NB4 (cell line): ENCODE data around the gene SH3RF2.

Experiments used
- DNase-seq: peaks from one replicate; pipeline ENCODE4 v3.0.0; 2010; ENCODE audit warnings: low read depth
- H3K4me3 ChIP-seq: one replicate; pipeline ENCODE4 v1.5.1; 2011; ENCODE audit warnings: mild to moderate bottlenecking, low read depth, low read length, moderate library complexity
- CTCF ChIP-seq: IDR thresholded peaks from one replicate; pipeline ENCODE4 v1.5.1; 2012; ENCODE audit warnings: low read depth, low read length
- MAX ChIP-seq: IDR thresholded peaks from 2 replicates; pipeline ENCODE4 v1.6.1; 2011; ENCODE audit warnings: low read depth, low read length
- MYC ChIP-seq: IDR thresholded peaks from 2 replicates; pipeline ENCODE4 v1.6.1; 2011; ENCODE audit warnings: low read depth, low read length
- POLR2A ChIP-seq: IDR thresholded peaks from 2 replicates; pipeline ENCODE4 v1.6.1; 2011; ENCODE audit warnings: mild to moderate bottlenecking; ENCODE audit not compliant: insufficient read length; ENCODE audit errors: extremely low read depth

Gene SH3RF2

GRCh38 chr5:145921211-145921610 lies 15.2 kb upstream of the SH3RF2 start:
- TF ChIP-seq MYC, result no peak
- no peak for TF ChIP-seq POLR2A
- no peak for TF ChIP-seq MAX
- TF ChIP-seq CTCF, result no peak
- DNase-seq, result no peak
- H3K4me3 ChIP-seq, result no peak overlapping the region

- no peak for DNase-seq
- TF ChIP-seq CTCF, result no peak
- no peak for TF ChIP-seq MYC
- no peak for TF ChIP-seq MAX
- no peak for TF ChIP-seq POLR2A
- H3K4me3 ChIP-seq, result no peak overlapping the region
Measured at GRCh38 chr5:145922059-145922458, 14.3 kb upstream of the SH3RF2 start.

GRCh38 chr5:145923405-145923804 lies 13.0 kb upstream of the SH3RF2 start:
- TF ChIP-seq MAX, result no peak
- no peak for TF ChIP-seq MYC
- no peak for TF ChIP-seq POLR2A
- no peak for TF ChIP-seq CTCF
- H3K4me3 ChIP-seq, result no peak overlapping the region
- no peak for DNase-seq

- no peak overlapping the region for H3K4me3 ChIP-seq
- TF ChIP-seq MAX, result no peak
- no peak for TF ChIP-seq POLR2A
- no peak for TF ChIP-seq MYC
- TF ChIP-seq CTCF, result no peak
- no peak for DNase-seq
Measured at GRCh38 chr5:145924849-145925248, 11.5 kb upstream of the SH3RF2 start.

GRCh38 chr5:145925353-145925752 lies 11.0 kb upstream of the SH3RF2 start:
- no peak for DNase-seq
- TF ChIP-seq MAX (no peak), POLR2A (no peak), MYC (no peak), CTCF (no peak)
- H3K4me3 ChIP-seq, result no peak overlapping the region

- TF ChIP-seq CTCF (no peak), POLR2A (no peak), MYC (no peak), MAX (no peak)
Measured at GRCh38 chr5:145925803-145926202, 10.6 kb upstream of the SH3RF2 start.

More at GRCh38 chr5:145925803-145926202, 10.6 kb upstream of the SH3RF2 start:
- DNase-seq, result peak; percentile 39
- H3K4me3 ChIP-seq, result no peak overlapping the region
